Pancreas (tissue), 10 donors: ENCODE data around the gene RWDD2A. TPM values are rescaled to one million over a fixed set of nuclear protein-coding genes. Genes with fewer than 3 reads are reported as not detected.
"Not testable (repeated sequence)": the region's sequence is repeated elsewhere in the genome, so short reads cannot be mapped to it uniquely, and the experiment has no call there.

Source experiments
- ATAC-seq, 4 donors: fragments of 200-7000 bp; cut with Tn5 transposase; one replicate each; pipeline versions ENCODE4 v1.8.0 to v1.9.1; 2020; ENCODE audit warnings: mild to moderate bottlenecking in 4 of 4, moderate library complexity in 4 of 4
- DNase-seq, 6 donors: peaks; one replicate each; pipeline ENCODE4 v3.0.0-alpha.2; 2020
- FAIRE-seq: peaks from 2 replicates; lab custom pipeline; 2012; peaks lifted over from hg19 to GRCh38; lab: Jason Lieb, UNC
- H3K27ac ChIP-seq, 4 donors: fragments of 200-600 bp; sonication (generic); 1 replicate in 3 of 4; 2 replicates in 1 of 4; pipeline versions ENCODE4 v1.5.0 to v1.8.0; 2020
- H3K27me3 ChIP-seq, 4 donors: fragments of 200-600 bp; one replicate each; pipeline ENCODE4 v1.8.0; 2021
- H3K36me3 ChIP-seq, 3 donors: fragments of 200-600 bp; sonication (generic) in 1 of 3; one replicate each; pipeline versions ENCODE4 v1.5.0 to v1.8.0; 2020 to 2021
- H3K4me1 ChIP-seq, 3 donors: fragments of 200-600 bp; one replicate each; pipeline ENCODE4 v1.8.0; 2021
- H3K4me3 ChIP-seq, 4 donors: fragments of 200-600 bp; sonication (generic) in 2 of 4; one replicate each; pipeline versions ENCODE4 v1.5.0 to v1.8.0; 2020 to 2021
- H3K9me3 ChIP-seq, 4 donors: fragments of 200-600 bp; one replicate each; pipeline ENCODE4 v1.8.0; 2021
- WGBS, 2 donors: extraction: QIAGEN DNeasy Blood & Tissue Kit; methylation state at CpG; one replicate each; pipeline ENCODE4 v1.1.7; 2013; 5-methylcytosine and 5-hydroxymethylcytosine counted together
- intact Hi-C, 3 donors: fragments of 100-400 bp; cut with DNase I; formaldehyde crosslinking; loops; one replicate each; pipeline versions ENCODE4 v1.11.1 to v1.14.2; 2022
- polyA plus RNA-seq, 2 donors: library from polyadenylated mRNA; stranded (reverse); fragments of 200-250 nt; gene quantifications; one replicate each; pipeline ENCODE4 v1.2.3, GENCODE V29; 2013
- total RNA-seq, 6 donors: library from RNA; stranded (reverse); fragmentation: NEBNext Ultra II Directional in 4 of 6; extraction: Animal tissue kit (Norgen Biotek cat#: 25700) in 4 of 6; gene quantifications; one replicate each; pipeline versions ENCODE4 v1.2.1 to v1.2.4, GENCODE V29; 2021 to 2023
- TF ChIP-seq, protein P1 (sequence below), 4 donors: fragments of 200-600 bp; sonication (generic) in 3 of 4; IDR thresholded peaks; one replicate each; pipeline versions ENCODE4 v1.5.0 to v1.8.0; 2021; ENCODE audit warnings: antibody characterized with exemption in 4 of 4
- donor health status: healthy with polysubstance abuse.
- donor health status: DM: no; HTN: no; CAD: no; lungs with moderate emphysema.
- donor health status: DM: no; HTN: no; CAD: no.
- donor health status: control.
- donor health status: control.
- donor health status: Bipolar disorder and iron deficiency.
- donor health status: DM: yes; HTN: yes; CAD: no.
- donor health status: DM: no; HTN: no; CAD: no.
- donor health status: DM: no; HTN: no; CAD: no.
- donor health status: DM: yes; HTN: yes; CAD: no.

Gene RWDD2A
- total and polyA plus RNA-seq, 8 donors: 3.3 to 6.8 (median 4.6) TPM

DNA sequence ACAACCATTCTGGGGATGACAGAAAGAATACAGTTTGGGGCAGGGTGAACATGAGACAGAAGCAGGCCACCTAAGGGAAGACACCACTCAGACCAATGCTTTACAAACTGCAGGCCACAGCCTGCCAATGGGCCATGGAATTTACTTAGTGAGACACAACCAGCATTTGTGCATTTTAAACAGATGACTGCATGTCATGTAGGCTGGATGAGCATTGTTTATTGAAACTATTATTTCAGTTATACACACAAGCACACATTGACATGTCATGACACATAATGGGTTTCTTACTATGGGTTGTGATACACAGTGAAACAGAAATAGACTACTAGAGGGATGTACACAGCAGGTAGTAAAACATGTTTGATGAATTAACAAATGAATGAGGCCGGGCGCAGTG is 8.1 kb upstream of the RWDD2A start:
- Histone ChIP-seq H3K9me3 (no peaks in the 10 kb centered on the region), H3K27me3 (no peaks in the 10 kb centered on the region), H3K4me1 (peaks cover 0 to 20% (median 11%) of the 10 kb centered on the region in 3 donors), H3K27ac (no peak overlapping the region), H3K4me3 (no peak overlapping the region), H3K36me3 (peaks cover 0 to 51% (median 13%) of the 10 kb centered on the region in 3 donors)
- intact Hi-C loops: no loop called here
- DNase-seq (no peak), ATAC-seq (no peak), FAIRE-seq (no peak)
- TF ChIP-seq, protein P1, sequence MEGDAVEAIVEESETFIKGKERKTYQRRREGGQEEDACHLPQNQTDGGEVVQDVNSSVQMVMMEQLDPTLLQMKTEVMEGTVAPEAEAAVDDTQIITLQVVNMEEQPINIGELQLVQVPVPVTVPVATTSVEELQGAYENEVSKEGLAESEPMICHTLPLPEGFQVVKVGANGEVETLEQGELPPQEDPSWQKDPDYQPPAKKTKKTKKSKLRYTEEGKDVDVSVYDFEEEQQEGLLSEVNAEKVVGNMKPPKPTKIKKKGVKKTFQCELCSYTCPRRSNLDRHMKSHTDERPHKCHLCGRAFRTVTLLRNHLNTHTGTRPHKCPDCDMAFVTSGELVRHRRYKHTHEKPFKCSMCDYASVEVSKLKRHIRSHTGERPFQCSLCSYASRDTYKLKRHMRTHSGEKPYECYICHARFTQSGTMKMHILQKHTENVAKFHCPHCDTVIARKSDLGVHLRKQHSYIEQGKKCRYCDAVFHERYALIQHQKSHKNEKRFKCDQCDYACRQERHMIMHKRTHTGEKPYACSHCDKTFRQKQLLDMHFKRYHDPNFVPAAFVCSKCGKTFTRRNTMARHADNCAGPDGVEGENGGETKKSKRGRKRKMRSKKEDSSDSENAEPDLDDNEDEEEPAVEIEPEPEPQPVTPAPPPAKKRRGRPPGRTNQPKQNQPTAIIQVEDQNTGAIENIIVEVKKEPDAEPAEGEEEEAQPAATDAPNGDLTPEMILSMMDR (IDR thresholded peaks at IDR 0.05): no peak
- WGBS, 2 donors: 92 to 98% methylated on average over 2 of the region's 2 CpGs

DNA sequence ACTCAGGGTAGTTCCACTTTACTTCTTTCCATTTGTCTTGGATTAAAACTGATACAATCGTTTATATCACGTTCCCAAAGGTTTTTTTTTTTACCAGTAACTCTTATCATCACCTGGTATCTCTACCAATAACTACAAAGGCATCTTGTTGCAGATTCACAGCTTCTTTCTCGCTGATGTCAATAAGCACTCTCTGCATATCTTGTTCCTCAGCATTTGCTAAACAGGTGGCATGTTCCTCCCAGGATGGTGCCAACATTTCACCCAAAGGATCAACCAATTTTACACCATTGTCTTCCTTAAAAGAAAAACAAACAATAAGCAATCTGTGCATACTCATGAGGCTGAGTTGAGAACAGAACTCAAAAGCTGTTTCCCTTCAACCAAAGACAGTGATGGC is 4.7 kb upstream of the RWDD2A start:
- no peak overlapping the region for H3K4me3 ChIP-seq
- H3K27ac ChIP-seq: no peak overlapping the region
- ATAC-seq: no peak
- FAIRE-seq: no peak
- no peaks in the 10 kb centered on the region for H3K9me3 ChIP-seq
- H3K27me3 ChIP-seq: no peaks in the 10 kb centered on the region
- intact Hi-C loops: no loop called here
- no peak for DNase-seq
- H3K4me1 ChIP-seq: peaks cover 0 to 26% (median 12%) of the 10 kb centered on the region in 3 donors
- 27 to 29% methylated on average over 3 of the region's 3 CpGs for WGBS, 2 donors
- H3K36me3 ChIP-seq: peaks cover 0 to 20% (median 6%) of the 10 kb centered on the region in 3 donors
- TF ChIP-seq, protein P1 (IDR thresholded peaks at IDR 0.05): no peak

DNA sequence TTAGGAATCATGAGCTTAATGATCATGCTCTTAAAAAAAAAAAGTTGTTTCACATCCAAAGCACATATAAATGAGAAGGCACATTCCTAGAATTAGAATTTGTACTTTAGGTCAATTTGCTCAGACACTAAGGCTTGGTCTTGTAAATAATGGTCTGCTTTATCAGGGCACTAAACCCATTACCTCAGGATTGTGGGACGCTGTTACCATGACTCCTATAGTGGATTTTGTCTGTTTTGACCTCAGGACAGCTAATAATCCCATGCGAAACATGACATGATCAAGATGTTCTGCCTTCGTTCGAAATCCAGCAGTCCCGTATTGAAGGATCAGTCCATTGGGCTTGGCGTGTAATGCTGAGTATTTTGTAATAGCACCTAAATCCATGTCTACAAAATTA is 2.5 kb upstream of the RWDD2A start:
- no peaks in the 10 kb centered on the region for H3K27me3 ChIP-seq
- intact Hi-C loops: no loop called here
- FAIRE-seq (no peak), DNase-seq (no peak), ATAC-seq (no peak)
- peaks cover 12 to 36% (median 17%) of the 10 kb centered on the region in 3 donors for H3K4me1 ChIP-seq
- TF ChIP-seq, protein P1 (IDR thresholded peaks at IDR 0.05): no peak
- no peaks in the 10 kb centered on the region for H3K9me3 ChIP-seq
- peak overlapping the region in 2 of 4 donors; percentile 87 to 95 for H3K4me3 ChIP-seq
- peaks cover 0 to 10% (median 0%) of the 10 kb centered on the region in 3 donors for H3K36me3 ChIP-seq
- 51 to 53% methylated on average over 6 of the region's 6 CpGs for WGBS, 2 donors
- no peak overlapping the region for H3K27ac ChIP-seq

DNA sequence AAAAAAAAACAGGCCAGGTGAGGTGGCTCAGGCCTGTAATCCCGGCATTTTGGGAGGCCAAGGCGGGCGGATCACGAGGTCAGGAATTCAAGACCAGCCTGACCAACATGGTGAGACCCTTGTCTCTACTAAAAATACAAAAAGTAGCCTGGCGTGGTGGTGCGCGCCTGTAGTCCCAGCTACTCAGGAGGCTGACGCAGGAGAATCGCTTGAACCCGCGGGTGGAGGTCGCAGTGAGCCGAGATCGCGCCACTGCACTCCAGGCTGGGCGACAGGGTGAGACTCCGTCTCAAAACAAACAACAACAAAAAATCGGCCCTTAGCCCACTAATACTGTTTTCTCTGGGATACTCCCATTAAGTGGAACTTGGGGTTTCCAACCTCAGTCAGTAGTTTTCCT is 1.2 kb upstream of the RWDD2A start:
- intact Hi-C loops, H3K27me3 ChIP-seq, H3K9me3 ChIP-seq, FAIRE-seq, DNase-seq, ATAC-seq, H3K36me3 ChIP-seq: not testable (repeated sequence)
- 33 to 51% methylated on average over 18 of the region's 18 CpGs for WGBS, 2 donors
- H3K4me1 ChIP-seq: peaks cover 12 to 32% (median 17%) of the 10 kb centered on the region in 3 donors
- peak overlapping the region in 2 of 4 donors; percentile 83 to 93 for H3K27ac ChIP-seq
- H3K4me3 ChIP-seq: peak overlapping the region; percentile 43 to 95 (median 82)

DNA sequence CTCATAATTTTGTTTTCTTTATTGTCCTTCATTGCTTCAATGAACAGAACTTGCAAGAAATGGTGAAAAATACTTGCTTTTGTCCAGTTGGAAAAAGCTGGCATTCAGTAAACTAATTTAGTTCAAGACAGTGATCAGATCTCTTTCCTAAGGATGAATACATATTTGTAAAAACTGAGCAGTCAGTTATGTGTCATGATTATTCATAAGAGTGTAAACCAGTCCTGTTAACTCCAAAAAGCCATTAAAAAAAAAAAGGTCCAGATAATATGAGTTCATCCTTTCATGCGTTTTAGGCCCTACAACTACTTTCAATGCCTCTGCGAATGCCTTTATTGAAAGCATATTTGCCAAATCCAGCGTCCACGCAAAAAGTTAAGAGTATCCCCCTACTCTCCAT is 701 bp upstream of the RWDD2A start:
- intact Hi-C loops: no loop called here
- H3K9me3 ChIP-seq: no peaks in the 10 kb centered on the region
- peak overlapping the region; percentile 43 to 95 (median 82) for H3K4me3 ChIP-seq
- H3K4me1 ChIP-seq: peaks cover 12 to 32% (median 17%) of the 10 kb centered on the region in 3 donors
- no peak for DNase-seq
- FAIRE-seq: no peak
- H3K27me3 ChIP-seq: no peaks in the 10 kb centered on the region
- WGBS, 2 donors: 1% methylated on average over 4 of the region's 4 CpGs
- ATAC-seq: peak in 1 of 4 donors; percentile 0
- no peaks in the 10 kb centered on the region for H3K36me3 ChIP-seq
- TF ChIP-seq, protein P1 (IDR thresholded peaks at IDR 0.05): no peak
- peak overlapping the region; percentile 83 to 93 (median 88) for H3K27ac ChIP-seq
